Mucosa of gallbladder (tissue), 1 donor: ENCODE data around the gene MAGI1. TPM values are rescaled to one million over a fixed set of nuclear protein-coding genes. Genes with fewer than 3 reads are reported as not detected.
"Not testable (repeated sequence)": the region's sequence is repeated elsewhere in the genome, so short reads cannot be mapped to it uniquely, and the experiment has no call there.

Experiments used
- DNase-seq: peaks from one replicate; pipeline ENCODE4 v3.0.0-alpha.2; 2020; ENCODE audit warnings: low spot score
- total RNA-seq: library from RNA; stranded (reverse); gene quantifications from one replicate; pipeline ENCODE4 v1.2.1, GENCODE V29; 2021
- donor health status: DM: no; HTN: no; CAD: no.

The MAGI1 gene
- total RNA-seq, 1 donor from 2014 or later: 87.4 TPM

GRCh38 chr3:65565744-65566143 is 473.0 kb downstream of the MAGI1 start:
- not testable (repeated sequence) for DNase-seq

- DNase-seq: no peak
These were observed 474.2 kb downstream of the MAGI1 start for GRCh38 chr3:65564483-65564882.

DNA sequence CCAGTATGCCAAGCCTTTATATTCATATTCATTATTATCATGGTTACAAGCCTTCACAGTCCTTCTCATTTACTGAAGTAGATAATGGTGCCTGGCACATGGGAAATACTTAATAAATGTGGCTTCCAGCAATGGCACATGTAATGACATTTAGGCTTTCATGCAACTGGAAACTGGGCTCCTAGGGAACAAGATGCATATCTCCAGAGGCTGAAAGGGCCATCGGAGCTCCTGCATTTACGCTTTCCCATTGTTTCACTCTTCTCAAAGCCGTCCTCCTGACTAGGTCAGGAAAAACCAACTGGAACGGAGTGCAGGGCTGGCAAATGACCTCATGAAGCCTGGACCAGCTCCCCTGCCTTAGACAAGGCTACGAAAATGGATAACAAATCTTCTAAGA is 474.9 kb downstream of the MAGI1 start:
- DNase-seq: no peak

- DNase-seq: no peak
These were observed 476.3 kb downstream of the MAGI1 start for GRCh38 chr3:65562447-65562846.

GRCh38 chr3:65561617-65562016 is 477.1 kb downstream of the MAGI1 start:
- no peak for DNase-seq

GRCh38 chr3:65560901-65561300 is 477.8 kb downstream of the MAGI1 start:
- DNase-seq: no peak

DNA sequence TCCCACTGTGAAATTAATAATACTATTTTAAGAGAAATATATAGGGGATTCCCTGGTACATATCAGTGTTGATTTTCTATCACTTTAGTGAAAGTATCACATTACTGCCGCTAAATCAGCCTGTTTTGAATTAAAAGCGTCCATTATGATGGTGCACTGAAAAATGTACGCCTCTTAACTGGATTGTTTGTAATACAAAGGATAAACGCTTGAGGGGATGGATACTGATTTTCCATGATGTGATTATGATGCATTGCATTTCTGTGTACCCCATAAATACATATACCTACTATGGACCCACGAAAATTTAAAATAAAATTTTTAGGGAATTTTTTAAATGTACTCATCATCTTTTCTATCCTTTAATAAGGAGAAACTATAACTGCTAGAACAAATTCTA is 478.6 kb downstream of the MAGI1 start:
- DNase-seq: no peak

DNA sequence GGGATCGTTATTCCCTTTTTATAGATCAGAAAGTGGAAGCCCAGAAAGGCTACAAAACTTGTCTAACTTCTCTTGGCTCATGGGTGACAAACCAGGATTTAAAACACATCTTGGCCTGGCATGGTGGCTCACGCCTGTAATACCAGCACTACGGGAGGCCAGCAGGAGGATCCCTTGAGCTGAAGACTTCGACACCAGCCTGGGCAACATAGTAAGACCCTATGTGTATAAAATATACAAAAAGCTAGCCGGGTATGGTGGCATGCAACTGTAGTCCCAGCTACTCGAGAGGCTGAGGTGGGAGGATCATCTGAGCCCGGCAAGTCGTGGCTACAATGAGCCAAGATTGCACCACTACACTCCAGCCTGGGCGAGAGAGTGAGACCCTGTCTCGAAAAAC is 479.1 kb downstream of the MAGI1 start:
- DNase-seq: no peak

DNA sequence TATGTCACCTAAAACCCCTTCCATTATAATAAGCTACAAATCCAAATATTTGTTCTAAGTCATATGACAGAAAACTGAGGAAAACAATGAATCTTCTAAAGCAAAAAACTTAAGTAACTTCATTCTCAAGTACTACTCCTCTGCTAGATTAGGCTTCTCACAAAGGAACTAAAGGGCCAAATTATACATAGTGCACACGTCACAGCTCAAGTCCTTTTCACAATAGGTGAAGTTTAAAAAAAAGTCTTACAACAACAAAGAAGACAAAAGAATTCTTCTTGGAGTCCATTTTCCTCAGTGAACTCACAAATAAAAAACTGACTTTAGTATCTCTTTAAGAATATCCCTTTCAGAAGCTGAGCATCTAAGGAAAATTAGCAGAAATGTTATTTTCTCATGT is 479.9 kb downstream of the MAGI1 start:
- no peak for DNase-seq

DNA sequence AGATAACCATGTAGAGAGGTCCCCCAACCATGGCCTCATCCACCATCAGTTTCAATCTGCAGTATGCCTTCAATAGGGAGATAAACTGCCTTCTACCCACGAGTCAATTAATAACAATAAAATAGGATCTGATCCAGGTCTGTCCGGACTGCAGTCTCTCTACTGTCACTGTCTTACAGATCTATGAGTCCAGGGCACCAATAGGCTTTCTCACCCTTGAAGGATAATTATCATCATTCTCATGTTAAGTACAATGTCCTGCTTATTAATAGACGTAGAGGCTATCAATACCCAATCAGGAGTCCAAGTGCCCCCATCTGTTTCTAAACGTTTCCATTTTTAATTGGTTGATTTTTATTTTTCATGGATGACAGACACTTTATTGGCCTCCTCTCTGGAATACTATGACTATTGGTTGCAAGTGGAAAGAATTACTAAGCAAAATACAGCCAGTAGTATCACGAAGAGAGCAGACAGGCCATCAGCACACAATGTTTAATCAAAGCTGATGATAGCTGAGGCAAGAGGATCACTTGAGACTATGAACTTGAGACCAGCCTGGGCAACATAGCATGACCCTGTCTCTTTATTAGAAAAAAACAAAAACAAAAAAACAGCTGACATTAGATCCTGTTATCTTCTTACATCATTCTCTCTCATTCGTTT is 480.7 kb downstream of the MAGI1 start:
- no peak for DNase-seq

DNA sequence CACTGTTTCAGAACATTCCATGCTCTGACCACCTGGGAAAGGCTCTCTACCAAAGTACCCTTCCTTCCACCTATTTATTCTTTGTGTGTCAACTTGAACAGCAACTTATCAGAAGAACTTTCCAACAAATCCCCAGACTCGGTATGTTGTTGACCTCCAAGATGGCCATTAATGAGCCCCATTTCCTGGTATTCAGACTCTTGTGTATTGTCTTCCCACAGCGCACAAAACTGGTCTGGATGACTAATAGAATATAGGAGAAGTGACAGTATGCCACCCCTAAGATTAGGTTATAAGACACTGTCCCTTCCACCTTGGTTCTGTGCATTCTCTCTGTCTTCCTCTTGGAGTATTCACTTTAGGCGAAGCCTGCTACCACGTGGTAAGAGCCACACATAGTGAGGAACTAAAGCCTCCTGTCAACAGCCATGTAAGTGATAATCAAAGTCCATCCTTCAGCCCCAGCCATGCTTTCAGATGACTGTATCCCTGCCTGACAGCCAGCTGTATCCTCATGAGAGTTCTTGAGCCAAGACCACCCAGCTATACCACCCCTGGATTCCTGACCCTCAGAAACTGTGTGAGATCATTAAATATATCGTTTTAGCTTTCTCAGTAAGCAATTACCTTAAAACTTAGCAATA is 481.7 kb downstream of the MAGI1 start:
- no peak for DNase-seq

DNA sequence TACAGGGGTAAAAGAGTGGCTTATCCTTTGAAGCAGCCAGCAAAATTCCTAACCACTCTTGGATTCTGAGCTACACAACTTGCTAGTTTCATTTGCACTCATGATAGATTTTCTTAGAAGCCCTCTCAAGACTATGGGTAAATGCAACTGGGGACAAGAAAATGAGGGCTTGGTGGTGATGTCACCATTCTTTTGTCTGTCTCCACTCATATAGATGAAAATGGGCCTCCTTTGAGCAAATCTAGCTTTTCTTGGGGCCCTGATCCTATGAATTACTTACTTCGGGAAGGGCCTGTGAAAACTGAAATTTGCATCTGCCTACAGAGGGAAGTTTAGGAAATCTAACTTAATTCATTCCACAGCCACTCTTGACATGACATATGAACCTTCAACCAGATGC is 486.3 kb downstream of the MAGI1 start:
- DNase-seq: no peak

DNA sequence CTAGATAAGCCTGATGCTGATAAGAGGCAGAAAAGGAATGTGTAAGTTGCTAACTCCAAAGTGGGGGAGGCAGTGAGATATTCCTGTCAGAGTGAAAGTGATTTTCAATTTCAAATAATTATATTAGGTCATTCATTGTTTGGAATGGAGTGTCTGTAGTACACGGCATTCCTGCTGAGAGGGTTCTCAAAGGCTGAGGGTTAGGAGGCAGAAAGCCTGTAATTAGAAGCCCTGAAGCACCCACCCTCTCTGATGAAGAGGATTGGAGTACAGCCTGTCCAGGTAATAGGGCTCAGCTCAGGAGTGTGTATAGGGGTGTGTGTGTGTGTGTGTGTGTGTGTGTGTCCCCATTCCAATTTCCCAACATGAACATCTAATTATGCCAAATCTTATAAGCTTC is 486.8 kb downstream of the MAGI1 start:
- no peak for DNase-seq

DNA sequence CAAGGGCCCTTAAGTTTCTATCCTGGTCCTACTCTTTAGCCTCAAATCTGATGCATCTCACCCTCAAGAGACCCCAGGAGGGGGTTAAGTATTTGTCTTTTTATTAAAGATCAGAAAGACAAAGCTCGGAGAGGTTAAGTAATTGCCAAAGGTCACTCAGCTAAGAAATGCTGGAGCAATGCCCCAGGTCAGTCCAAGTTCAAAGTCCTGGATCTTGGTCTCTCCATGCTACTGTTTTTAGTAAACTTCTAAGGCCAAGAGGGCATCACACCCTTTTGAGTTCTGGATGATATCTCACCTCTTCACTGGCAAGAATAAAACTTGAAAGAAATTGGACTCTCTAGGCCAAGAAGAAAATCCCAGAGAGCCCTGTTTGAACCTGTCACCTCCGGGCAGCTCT is 488.6 kb downstream of the MAGI1 start:
- DNase-seq: no peak

GRCh38 chr3:65549626-65549959 is 489.1 kb downstream of the MAGI1 start:
- no peak for DNase-seq

DNA sequence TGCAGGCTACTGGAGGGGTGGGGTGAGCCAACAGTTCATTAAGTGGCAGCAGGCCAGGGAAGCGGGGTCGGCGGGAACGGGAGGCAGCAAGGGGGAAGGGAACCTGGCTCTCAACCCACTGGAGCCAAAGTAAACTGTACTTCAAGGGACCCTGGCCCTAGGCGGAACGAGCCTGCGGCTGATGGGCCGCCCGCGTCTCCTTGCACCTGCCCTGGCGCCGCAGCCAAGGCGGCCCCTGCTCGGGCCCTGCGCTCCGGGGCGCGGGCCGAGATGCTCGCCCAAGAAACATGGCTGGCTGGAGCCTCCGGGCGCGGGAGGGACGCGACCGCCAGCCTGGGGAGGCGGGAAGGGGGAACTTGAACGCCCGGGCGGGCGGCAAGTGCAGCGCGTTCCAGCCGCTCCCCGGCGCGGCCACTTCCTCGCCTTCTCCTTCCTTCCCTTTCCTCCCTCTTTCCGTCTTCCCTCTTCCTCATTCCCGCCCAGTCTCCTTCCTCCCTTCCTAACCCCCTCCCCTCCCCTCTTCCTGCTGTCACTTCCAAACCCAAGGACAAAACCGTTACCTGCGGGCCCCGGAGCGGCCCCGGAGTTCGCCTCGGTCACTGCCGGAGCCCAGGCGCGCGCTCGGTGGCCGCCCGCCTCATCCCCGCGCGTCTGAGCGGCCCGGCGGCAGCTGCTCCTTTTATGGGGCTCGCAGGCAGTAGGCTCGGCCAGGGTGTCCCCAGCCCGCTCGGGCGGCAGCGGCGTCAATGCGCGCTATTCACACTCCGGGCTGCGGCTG is 489.7 kb downstream of the MAGI1 start:
- DNase-seq: no peak

DNA sequence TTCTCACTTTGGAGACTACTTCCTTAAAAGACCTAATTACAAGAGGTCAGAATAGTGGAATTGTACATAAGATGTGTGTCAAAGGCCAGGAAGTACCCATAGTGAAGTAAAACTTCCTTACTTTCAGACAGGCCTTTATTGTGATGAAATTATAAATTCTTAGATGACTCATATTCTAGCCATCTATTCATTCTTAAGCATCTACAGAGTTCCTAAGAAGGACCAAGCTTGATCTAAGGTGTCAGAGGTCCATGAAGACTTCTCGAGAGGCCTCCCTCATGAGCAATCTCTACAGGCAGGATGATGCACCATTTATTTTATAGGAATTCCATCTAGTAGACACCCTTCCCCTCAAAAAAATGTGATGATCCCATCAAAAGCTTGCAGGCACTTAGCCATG is 493.3 kb downstream of the MAGI1 start:
- no peak for DNase-seq

- DNase-seq: not testable (repeated sequence)
These were observed 495.3 kb downstream of the MAGI1 start for GRCh38 chr3:65543391-65543790.

GRCh38 chr3:65540666-65541065 is 498.1 kb downstream of the MAGI1 start:
- DNase-seq: no peak

DNA sequence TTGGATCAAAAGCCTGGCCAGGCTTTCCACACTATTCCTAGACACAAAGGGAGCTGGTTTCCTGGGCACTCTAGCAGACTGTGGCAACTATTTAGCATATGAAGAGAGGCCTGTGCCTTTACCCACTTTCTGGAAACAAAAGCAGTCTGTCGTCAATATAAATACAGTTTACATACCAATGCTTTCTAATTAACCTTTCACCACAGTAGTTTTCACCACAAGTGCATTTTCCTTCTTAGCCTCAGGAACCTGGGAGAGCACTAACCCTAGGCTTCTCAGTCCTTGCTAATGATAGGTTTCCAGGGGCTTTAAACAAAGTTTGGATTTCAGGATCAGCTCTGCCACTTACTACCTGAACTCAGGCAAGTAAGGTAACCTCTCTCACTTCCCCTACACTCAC is 499.1 kb downstream of the MAGI1 start:
- DNase-seq: no peak

DNA sequence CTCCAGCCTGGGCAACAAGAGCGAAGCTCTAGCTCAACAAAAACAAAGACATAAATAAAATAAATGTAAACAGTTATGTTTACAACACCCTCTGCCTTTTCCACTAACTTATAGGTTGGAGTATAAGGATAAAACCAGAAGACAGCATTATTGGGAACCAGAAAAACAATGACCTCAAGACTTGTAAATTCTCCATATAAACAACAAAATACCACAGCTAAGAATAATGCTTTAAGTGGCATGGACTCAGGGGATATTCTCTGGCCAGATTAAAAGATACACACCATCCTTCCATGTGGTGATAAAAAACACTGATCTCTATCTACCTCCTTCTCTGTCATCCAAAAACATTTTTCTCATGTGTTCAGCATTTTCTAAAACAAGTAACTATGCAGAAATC is 500.6 kb downstream of the MAGI1 start:
- no peak for DNase-seq

DNA sequence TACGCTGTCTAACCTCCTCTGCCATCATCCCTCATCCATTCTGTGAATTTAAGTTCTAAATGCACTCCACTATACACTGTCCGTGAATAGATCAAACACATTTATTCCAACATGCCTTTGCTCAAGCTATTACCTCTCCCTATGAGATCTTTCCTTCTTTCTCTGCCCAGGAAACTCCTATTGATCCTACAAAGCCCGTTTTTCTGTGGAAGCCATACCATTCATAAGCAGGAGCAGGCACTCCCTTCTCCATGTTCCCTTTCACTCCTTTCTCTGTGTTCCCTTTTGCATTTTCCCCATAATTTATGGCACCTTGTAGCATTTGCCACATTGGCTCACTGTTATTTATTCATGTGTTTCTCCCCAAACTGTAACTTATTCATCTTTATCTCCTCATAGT is 501.6 kb downstream of the MAGI1 start:
- DNase-seq: no peak

GRCh38 chr3:65535260-65535659 is 503.5 kb downstream of the MAGI1 start:
- DNase-seq: no peak
